C1 segment of cervical spinal cord (tissue), 14 donors: ENCODE results near the gene TEAD1.
A peak's percentile ranks its signal among the peaks of the same experiment; 100 is the strongest.

ENCODE experiments used
- DNase-seq, 14 donors: peaks; one replicate each; lab custom pipeline; 2025; lab: John Stamatoyannopoulos, UW

TEAD1 gene

GRCh38 chr11:12936200-12936599, 262.0 kb downstream of the TEAD1 start:
- DNase-seq, result no peak

GRCh38 chr11:12938590-12939247, 264.5 kb downstream of the TEAD1 start:
- no peak for DNase-seq

GRCh38 chr11:12941671-12942070, 267.4 kb downstream of the TEAD1 start:
- DNase-seq, result peak in 1 of 14 donors; percentile 5

GRCh38 chr11:12942157-12942556, 267.9 kb downstream of the TEAD1 start:
- DNase-seq, result no peak

GRCh38 chr11:12943311-12943710, 269.1 kb downstream of the TEAD1 start:
- DNase-seq, result no peak

- DNase-seq, result no peak
These were observed 270.7 kb downstream of the TEAD1 start for GRCh38 chr11:12944889-12945288.

- DNase-seq, result no peak
These were observed 275.2 kb downstream of the TEAD1 start for GRCh38 chr11:12949453-12949852.

- no peak for DNase-seq
These were observed 276.4 kb downstream of the TEAD1 start for GRCh38 chr11:12950670-12951069.

GRCh38 chr11:12951376-12951775, 277.2 kb downstream of the TEAD1 start:
- DNase-seq, result no peak

- DNase-seq, result no peak
These were observed 277.9 kb downstream of the TEAD1 start for GRCh38 chr11:12952094-12952493.

- DNase-seq, result no peak
These were observed 284.8 kb downstream of the TEAD1 start for GRCh38 chr11:12958986-12959385.

GRCh38 chr11:12961615-12962014, 287.4 kb downstream of the TEAD1 start:
- no peak for DNase-seq

GRCh38 chr11:12962306-12962705, 288.1 kb downstream of the TEAD1 start:
- no peak for DNase-seq

GRCh38 chr11:12963051-12963450, 288.8 kb downstream of the TEAD1 start:
- DNase-seq, result no peak

- DNase-seq, result peak in 10 of 14 donors; percentile 2 to 65 (median 30)
These were observed 289.7 kb downstream of the TEAD1 start for GRCh38 chr11:12963792-12964536.

- DNase-seq, result no peak
These were observed 290.4 kb downstream of the TEAD1 start for GRCh38 chr11:12964650-12965049.

- no peak for DNase-seq
These were observed 291.8 kb downstream of the TEAD1 start for GRCh38 chr11:12966002-12966401.

GRCh38 chr11:12968101-12968500, 293.9 kb downstream of the TEAD1 start:
- no peak for DNase-seq

- no peak for DNase-seq
These were observed 294.6 kb downstream of the TEAD1 start for GRCh38 chr11:12968826-12969225.

- DNase-seq, result no peak
These were observed 297.7 kb downstream of the TEAD1 start for GRCh38 chr11:12971955-12972354.

- no peak for DNase-seq
These were observed 299.4 kb downstream of the TEAD1 start for GRCh38 chr11:12973528-12974181.

GRCh38 chr11:12975195-12975594, 301.0 kb downstream of the TEAD1 start:
- no peak for DNase-seq
